Stimulated activated CD8-positive, alpha-beta memory T cell treated with anti-CD3 and anti-CD28 coated beads, Interleukin-7, amount 100 ng/mL, for 1 hour (primary cell): ENCODE results near the gene TENT4B.

Source experiments
- DNase-seq, 2 donors: peaks; one replicate each; pipeline ENCODE4 v3.0.0-alpha.2; 2020; ENCODE audit warnings: low read depth in 2 of 2

The TENT4B gene

GRCh38 chr16:50270510-50271147 lies 117.5 kb downstream of the TENT4B start:
- DNase-seq = no peak

GRCh38 chr16:50271148-50272041 lies 118.3 kb downstream of the TENT4B start:
- no peak for DNase-seq

- no peak for DNase-seq
These were observed 119.0 kb downstream of the TENT4B start for GRCh38 chr16:50272111-50272571.

- no peak for DNase-seq
These were observed 119.7 kb downstream of the TENT4B start for GRCh38 chr16:50272687-50273381.

DNA sequence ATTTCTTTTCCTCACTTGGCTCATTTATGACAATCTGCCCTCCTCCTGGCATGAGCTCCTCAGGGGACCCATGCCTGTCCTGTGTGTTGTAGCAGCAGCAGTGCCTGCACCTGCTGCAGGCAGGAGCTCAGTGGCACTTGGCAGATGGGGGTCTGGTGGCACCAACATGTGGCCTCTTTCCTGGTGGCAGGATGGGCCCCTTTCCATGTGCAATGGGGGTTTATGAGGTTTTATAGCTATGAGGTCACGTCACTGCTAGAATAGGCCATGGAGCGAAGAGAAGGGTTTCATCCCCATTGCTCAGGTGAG lies 120.2 kb downstream of the TENT4B start:
- no peak for DNase-seq

- no peak for DNase-seq
These were observed 120.8 kb downstream of the TENT4B start for GRCh38 chr16:50273888-50274325.

- peak in 1 of 2 donors; percentile 32 for DNase-seq
These were observed 121.4 kb downstream of the TENT4B start for GRCh38 chr16:50274326-50275097.

DNA sequence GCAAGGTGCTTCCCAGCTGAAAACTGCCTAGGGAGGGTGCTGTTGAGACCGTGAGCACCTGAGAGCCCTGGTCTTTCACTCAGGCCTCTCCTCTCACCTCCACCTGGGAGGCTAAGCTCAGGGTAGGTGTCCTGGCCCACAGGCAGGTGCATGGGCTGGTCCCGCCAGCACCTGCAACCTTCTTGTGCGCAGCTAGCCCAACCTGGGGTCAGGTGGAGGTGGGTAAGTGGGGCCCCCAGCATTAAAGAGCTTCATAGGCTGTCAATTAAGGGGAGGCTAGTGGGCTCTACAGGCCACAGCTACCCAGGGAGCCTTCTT lies 122.0 kb downstream of the TENT4B start:
- DNase-seq = no peak

- DNase-seq = no peak
These were observed 122.6 kb downstream of the TENT4B start for GRCh38 chr16:50275428-50276325.

GRCh38 chr16:50276326-50276640 lies 123.2 kb downstream of the TENT4B start:
- no peak for DNase-seq

DNA sequence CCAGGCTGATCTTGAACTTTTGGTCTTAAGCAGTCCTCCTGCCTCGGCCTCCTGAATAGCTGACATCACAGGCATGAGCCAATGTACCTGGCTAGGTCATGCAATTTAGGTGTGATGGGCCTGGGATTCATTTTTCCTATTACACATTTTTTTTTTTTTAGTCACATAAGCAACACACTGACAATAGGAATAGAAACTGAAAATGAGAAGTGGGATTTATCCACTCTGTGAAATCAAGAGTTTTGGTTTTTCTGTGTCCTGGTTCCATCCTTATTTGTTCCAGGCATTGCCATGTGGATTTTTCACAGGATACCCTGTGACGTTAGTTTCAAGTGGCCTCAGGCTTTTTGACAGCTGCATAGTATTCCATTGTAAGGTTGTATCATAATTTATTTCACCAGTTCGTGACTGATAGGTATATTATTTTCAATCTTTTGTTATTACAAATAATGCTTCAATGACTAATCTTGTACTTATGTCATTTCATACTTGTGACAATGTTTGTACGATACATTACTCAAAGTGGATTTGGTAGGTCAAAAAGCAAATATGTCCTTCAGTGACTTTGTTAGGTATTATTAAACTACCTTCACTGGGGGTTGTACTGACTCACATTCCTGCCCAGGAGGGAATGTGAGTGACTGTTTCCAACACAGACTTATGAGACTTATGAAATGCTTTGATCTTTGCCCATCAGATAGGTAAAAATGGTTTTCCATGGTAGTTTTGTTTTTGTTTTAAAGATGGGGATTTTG lies 123.9 kb downstream of the TENT4B start:
- no peak for DNase-seq

DNA sequence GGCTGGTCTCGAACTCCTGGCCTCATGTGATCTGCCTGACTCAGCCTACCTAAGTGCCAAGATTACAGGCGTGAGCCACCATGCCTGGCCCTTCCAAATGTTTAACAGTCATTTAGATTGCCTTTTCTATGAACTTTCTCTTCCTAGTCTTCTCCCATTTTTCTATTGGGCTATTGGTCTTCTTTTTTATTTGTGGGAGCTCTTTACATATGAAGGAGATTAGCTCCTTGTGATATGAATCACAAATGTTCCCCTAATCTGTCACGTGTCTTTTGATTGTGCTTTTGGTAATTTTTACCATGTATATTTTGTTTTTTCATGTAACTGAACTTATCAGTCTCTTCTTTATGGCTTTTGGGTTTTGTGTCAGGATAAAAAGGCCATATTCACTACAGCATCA lies 125.1 kb downstream of the TENT4B start:
- DNase-seq = no peak

DNA sequence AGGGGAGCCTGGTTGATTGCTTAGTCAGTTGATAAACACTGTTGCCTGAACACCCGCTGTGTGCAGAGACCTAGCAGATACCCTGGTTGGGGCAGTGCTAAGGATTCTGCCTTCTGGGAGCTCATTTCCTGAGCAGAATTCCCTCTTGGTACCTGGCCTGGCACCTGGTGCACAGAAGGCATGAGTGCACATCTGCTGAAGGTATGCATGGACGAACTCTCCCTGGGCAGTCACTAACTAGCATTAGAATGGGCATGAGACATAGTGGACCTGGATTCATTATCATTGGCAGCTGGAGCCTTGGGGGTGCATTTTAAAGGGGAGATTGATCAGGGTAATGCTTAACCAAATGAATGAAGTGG lies 126.4 kb downstream of the TENT4B start:
- DNase-seq = no peak

GRCh38 chr16:50280932-50281331 lies 127.8 kb downstream of the TENT4B start:
- no peak for DNase-seq
